ENCODE measurements around the gene UIMC1.

GRCh38 chr5:176878906-176879662 lies 127.5 kb downstream of the UIMC1 start:
- TF ChIP-seq TCF12 (IDR thresholded peaks at IDR 0.05; ENCODE audit: low read depth), result no peak
- no peak for TF ChIP-seq MAX (IDR thresholded peaks at IDR 0.05)
- TF ChIP-seq REST (IDR thresholded peaks at IDR 0.05; ENCODE audit: low read depth), result no peak
- no peak for TF ChIP-seq EP300 (IDR thresholded peaks at IDR 0.05; ENCODE audit: borderline replicate concordance)
- TF ChIP-seq TEAD4 (IDR thresholded peaks at IDR 0.05), result no peak

Measured in Ishikawa (cell line).